ENCODE data around the gene WNT9A.
"Not testable (repeated sequence)": the region's sequence is repeated elsewhere in the genome, so short reads cannot be mapped to it uniquely, and the experiment has no call there.

The WNT9A gene

GRCh38 chr1:227913764-227914721 lies 33.7 kb downstream of the WNT9A start:
- no peak overlapping the region for H3K4me3 ChIP-seq (ENCODE audit: low read depth, low read length)

GRCh38 chr1:227913396-227913763 lies 34.4 kb downstream of the WNT9A start:
- no peak overlapping the region for H3K4me3 ChIP-seq (ENCODE audit: low read depth, low read length)

GRCh38 chr1:227912866-227913265 lies 34.9 kb downstream of the WNT9A start:
- H3K4me3 ChIP-seq (ENCODE audit: low read depth, low read length): no peak overlapping the region

- no peak overlapping the region for H3K4me3 ChIP-seq (ENCODE audit: low read depth, low read length)
These were observed 36.4 kb downstream of the WNT9A start for GRCh38 chr1:227911376-227911775.

GRCh38 chr1:227910511-227911153 lies 37.1 kb downstream of the WNT9A start:
- no peak overlapping the region for H3K4me3 ChIP-seq (ENCODE audit: low read depth, low read length)

GRCh38 chr1:227909923-227910328 lies 37.8 kb downstream of the WNT9A start:
- H3K4me3 ChIP-seq (ENCODE audit: low read depth, low read length): not testable (repeated sequence)

GRCh38 chr1:227909188-227909587 lies 38.5 kb downstream of the WNT9A start:
- no peak overlapping the region for H3K4me3 ChIP-seq (ENCODE audit: low read depth, low read length)

- no peak overlapping the region for H3K4me3 ChIP-seq (ENCODE audit: low read depth, low read length)
These were observed 39.4 kb downstream of the WNT9A start for GRCh38 chr1:227908359-227908758.

GRCh38 chr1:227907439-227908015 lies 40.2 kb downstream of the WNT9A start:
- no peak overlapping the region for H3K4me3 ChIP-seq (ENCODE audit: low read depth, low read length)

- no peak overlapping the region for H3K4me3 ChIP-seq (ENCODE audit: low read depth, low read length)
These were observed 41.1 kb downstream of the WNT9A start for GRCh38 chr1:227906550-227907071.

GRCh38 chr1:227905573-227906487 lies 41.9 kb downstream of the WNT9A start:
- no peak overlapping the region for H3K4me3 ChIP-seq (ENCODE audit: low read depth, low read length)

GRCh38 chr1:227904541-227905335 lies 43.0 kb downstream of the WNT9A start:
- H3K4me3 ChIP-seq (ENCODE audit: low read depth, low read length): no peak overlapping the region

- H3K4me3 ChIP-seq (ENCODE audit: low read depth, low read length): no peak overlapping the region
These were observed 43.9 kb downstream of the WNT9A start for GRCh38 chr1:227903614-227904501.

- H3K4me3 ChIP-seq (ENCODE audit: low read depth, low read length): no peak overlapping the region
These were observed 44.6 kb downstream of the WNT9A start for GRCh38 chr1:227903061-227903521.

GRCh38 chr1:227902641-227902990 lies 45.1 kb downstream of the WNT9A start:
- H3K4me3 ChIP-seq (ENCODE audit: low read depth, low read length): no peak overlapping the region

- H3K4me3 ChIP-seq (ENCODE audit: low read depth, low read length): no peak overlapping the region
These were observed 45.7 kb downstream of the WNT9A start for GRCh38 chr1:227901906-227902640.

GRCh38 chr1:227901239-227901905 lies 46.4 kb downstream of the WNT9A start:
- H3K4me3 ChIP-seq (ENCODE audit: low read depth, low read length): no peak overlapping the region

Data from iPS-11a (cell line).